ENCODE measurements around the gene ARHGAP15. TPM values are rescaled to one million over a fixed set of nuclear protein-coding genes. Genes with fewer than 3 reads are reported as not detected.

The ARHGAP15 gene
- polyA plus RNA-seq, 2 of the 4 experiments (the other 2 are of a cell fraction), result 0.34 TPM; not detected in 1

- ATAC-seq (no peak), FAIRE-seq (no peak), DNase-seq (ENCODE audit: low read depth in 1 of 2, low spot score in 1 of 2) (no peak)
- no peaks in the 10 kb centered on the region for H3K4me1 ChIP-seq
- no peak overlapping the region for H3K4me3 ChIP-seq
- POLR2A ChIA-PET, result no interaction called here
- WGBS (ENCODE audit: missing lambda C conversion rate), result 77% methylated on average over 5 of the region's 5 CpGs
- H3K27ac ChIP-seq, result no peak overlapping the region
- no peak overlapping the region for H3K4me2 ChIP-seq
- no peaks in the 10 kb centered on the region for H3K9me3 ChIP-seq
- TF ChIP-seq FOSB (CRISPR knock-in tag; IDR thresholded peaks at IDR 0.05) (no peak), MAZ (IDR thresholded peaks at IDR 0.05; ENCODE audit: borderline replicate concordance, low read depth, low read length) (no peak), HES2 (IDR thresholded peaks at IDR 0.05) (no peak), PHF8 (IDR thresholded peaks at IDR 0.05; ENCODE audit: borderline replicate concordance, low read depth) (no peak), USF2 (IDR thresholded peaks at IDR 0.05) (no peak), ZC3H11A (IDR thresholded peaks at IDR 0.05) (no peak), SMC3 (IDR thresholded peaks at IDR 0.05) (no peak), NPAS2 (CRISPR knock-in tag; IDR thresholded peaks at IDR 0.05; ENCODE audit: borderline replicate concordance) (no peak), KDM1A (IDR thresholded peaks at IDR 0.05; ENCODE audit: low read depth) (no peak), NFE2L2 (conservative IDR thresholded peaks at IDR 0.05; ENCODE audit: low read length) (no peak), GATA3 (IDR thresholded peaks at IDR 0.05; ENCODE audit: borderline replicate concordance) (no peak), HDAC2 (IDR thresholded peaks at IDR 0.05) (no peak), HEYL (CRISPR knock-in tag; IDR thresholded peaks at IDR 0.05) (no peak), HOXB5 (CRISPR knock-in tag; IDR thresholded peaks at IDR 0.05) (no peak), POLR2A (IDR thresholded peaks at IDR 0.05; ENCODE audit: low read length) (no peak)
- TF ChIP-seq, protein P1, sequence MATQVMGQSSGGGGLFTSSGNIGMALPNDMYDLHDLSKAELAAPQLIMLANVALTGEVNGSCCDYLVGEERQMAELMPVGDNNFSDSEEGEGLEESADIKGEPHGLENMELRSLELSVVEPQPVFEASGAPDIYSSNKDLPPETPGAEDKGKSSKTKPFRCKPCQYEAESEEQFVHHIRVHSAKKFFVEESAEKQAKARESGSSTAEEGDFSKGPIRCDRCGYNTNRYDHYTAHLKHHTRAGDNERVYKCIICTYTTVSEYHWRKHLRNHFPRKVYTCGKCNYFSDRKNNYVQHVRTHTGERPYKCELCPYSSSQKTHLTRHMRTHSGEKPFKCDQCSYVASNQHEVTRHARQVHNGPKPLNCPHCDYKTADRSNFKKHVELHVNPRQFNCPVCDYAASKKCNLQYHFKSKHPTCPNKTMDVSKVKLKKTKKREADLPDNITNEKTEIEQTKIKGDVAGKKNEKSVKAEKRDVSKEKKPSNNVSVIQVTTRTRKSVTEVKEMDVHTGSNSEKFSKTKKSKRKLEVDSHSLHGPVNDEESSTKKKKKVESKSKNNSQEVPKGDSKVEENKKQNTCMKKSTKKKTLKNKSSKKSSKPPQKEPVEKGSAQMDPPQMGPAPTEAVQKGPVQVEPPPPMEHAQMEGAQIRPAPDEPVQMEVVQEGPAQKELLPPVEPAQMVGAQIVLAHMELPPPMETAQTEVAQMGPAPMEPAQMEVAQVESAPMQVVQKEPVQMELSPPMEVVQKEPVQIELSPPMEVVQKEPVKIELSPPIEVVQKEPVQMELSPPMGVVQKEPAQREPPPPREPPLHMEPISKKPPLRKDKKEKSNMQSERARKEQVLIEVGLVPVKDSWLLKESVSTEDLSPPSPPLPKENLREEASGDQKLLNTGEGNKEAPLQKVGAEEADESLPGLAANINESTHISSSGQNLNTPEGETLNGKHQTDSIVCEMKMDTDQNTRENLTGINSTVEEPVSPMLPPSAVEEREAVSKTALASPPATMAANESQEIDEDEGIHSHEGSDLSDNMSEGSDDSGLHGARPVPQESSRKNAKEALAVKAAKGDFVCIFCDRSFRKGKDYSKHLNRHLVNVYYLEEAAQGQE (IDR thresholded peaks at IDR 0.05), result no peak
- TF ChIP-seq, protein P2, sequence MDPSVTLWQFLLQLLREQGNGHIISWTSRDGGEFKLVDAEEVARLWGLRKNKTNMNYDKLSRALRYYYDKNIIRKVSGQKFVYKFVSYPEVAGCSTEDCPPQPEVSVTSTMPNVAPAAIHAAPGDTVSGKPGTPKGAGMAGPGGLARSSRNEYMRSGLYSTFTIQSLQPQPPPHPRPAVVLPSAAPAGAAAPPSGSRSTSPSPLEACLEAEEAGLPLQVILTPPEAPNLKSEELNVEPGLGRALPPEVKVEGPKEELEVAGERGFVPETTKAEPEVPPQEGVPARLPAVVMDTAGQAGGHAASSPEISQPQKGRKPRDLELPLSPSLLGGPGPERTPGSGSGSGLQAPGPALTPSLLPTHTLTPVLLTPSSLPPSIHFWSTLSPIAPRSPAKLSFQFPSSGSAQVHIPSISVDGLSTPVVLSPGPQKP (IDR thresholded peaks at IDR 0.05; ENCODE audit: low read depth, low read length), result no peak
- CTCF ChIA-PET, result interaction anchor here (1.5 kb wide), 1 partner anchor 14 kb away, joined by 4 read pairs; no protein-coding TSS in a partner anchor
Measured at GRCh38 chr2:143740431-143740830, 611.2 kb downstream of the ARHGAP15 start.

DNA sequence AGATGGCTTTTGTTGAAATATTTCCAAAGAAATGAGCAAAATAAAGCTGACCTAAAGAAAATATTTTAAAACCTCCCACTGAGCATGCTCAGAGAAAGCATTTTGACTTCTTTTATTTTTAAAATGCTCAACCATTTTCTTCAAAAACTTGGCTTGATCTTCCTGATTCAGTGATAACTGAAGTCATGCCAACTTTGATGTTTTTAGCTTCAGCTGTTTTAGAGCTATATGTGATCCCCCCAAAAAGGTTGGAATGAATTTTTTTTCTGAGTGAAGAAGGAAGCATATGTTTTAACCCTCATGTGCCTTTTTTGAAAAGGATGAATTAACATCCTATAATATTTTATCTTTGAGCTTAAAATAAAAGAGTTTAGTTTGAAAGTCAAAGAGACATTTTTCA, 612.0 kb downstream of the ARHGAP15 start:
- Histone ChIP-seq H3K4me1 (no peaks in the 10 kb centered on the region), H3K4me3 (no peak overlapping the region), H3K4me2 (no peak overlapping the region), H3K9me3 (no peaks in the 10 kb centered on the region), H3K27ac (no peak overlapping the region)
- FAIRE-seq (no peak), ATAC-seq (no peak), DNase-seq (ENCODE audit: low read depth in 1 of 2, low spot score in 1 of 2) (no peak)
- TF ChIP-seq CBX2 (IDR thresholded peaks at IDR 0.05; ENCODE audit: borderline replicate concordance, low read depth) (no peak), CEBPB (IDR thresholded peaks at IDR 0.05) (no peak), TP53 (CRISPR knock-in tag; IDR thresholded peaks at IDR 0.05) (no peak)
- POLR2A ChIA-PET, result no interaction called here
- CTCF ChIA-PET, result interaction anchor here (0.9 to 1.5 kb wide), 3 partner anchors 9 to 15 kb away, joined by 3 to 4 read pairs (median 3); no protein-coding TSS in a partner anchor

DNA sequence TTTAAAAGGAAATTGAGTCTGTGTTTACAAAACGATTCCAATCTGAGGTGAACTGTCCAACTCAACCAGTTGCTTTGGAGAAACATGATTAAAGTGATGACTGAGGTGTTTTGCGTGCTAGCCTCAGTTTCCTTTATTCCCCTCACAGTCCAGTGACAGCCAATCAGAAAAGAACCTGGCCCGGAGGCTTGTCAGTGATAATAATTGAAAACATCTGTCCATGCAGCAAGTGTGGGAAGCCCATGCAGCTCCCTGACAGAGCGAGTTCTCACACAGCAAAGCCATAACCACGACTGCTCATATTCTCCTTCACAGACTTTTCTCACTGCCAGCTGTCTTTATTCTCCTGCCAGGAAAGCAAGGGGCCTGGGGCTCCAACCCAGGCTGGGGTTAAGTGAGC, 613.4 kb downstream of the ARHGAP15 start:
- POLR2A ChIA-PET, result no interaction called here

More for the DNA sequence above, 613.4 kb downstream of the ARHGAP15 start:
- Histone ChIP-seq H3K4me2 (no peak overlapping the region), H3K27ac (no peak overlapping the region), H3K9me3 (no peaks in the 10 kb centered on the region), H3K4me3 (no peak overlapping the region), H3K4me1 (no peaks in the 10 kb centered on the region)
- CTCF ChIA-PET, result no interaction called here
- DNase-seq (ENCODE audit: low read depth in 1 of 2, low spot score in 1 of 2) (no peak), ATAC-seq (no peak), FAIRE-seq (no peak)
- 38% methylated on average over 5 of the region's 5 CpGs for WGBS (ENCODE audit: missing lambda C conversion rate)
- no peak for TF ChIP-seq ZSCAN20 (CRISPR knock-in tag; IDR thresholded peaks at IDR 0.05)
- no peak for TF ChIP-seq KDM1A (IDR thresholded peaks at IDR 0.05; ENCODE audit: low read depth)

All from A549 (cell line).